GM18511 (cell line): ENCODE results near the gene PSMD3.

Experiments used
- ATAC-seq: cut with Tn5 transposase; IDR thresholded peaks from one replicate; pipeline ENCODE4 v1.9.1; 2021; ENCODE audit warnings: mild to moderate bottlenecking, moderate library complexity; ENCODE audit not compliant: unreplicated experiment

The PSMD3 gene

DNA sequence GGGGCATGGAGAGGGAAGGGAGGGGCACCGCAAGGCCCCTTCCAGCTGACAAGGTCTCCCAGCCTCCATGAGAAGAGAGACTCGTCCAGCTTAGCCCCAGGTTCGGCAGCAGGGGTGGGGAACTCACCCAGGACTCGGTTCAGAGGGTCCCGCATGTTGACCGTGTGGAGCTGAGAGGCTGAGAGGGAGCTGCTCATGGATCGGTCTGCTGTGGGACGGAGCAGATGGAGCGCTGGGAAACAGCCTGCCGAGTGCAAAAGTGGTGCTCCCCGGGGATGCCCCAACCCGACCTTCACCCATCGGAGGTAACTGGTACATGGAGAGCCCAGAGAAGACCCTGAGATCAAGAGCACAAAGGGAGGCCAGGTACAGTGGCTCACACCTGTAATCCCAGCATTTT lies 39.5 kb downstream of the PSMD3 start:
- no peak for ATAC-seq

DNA sequence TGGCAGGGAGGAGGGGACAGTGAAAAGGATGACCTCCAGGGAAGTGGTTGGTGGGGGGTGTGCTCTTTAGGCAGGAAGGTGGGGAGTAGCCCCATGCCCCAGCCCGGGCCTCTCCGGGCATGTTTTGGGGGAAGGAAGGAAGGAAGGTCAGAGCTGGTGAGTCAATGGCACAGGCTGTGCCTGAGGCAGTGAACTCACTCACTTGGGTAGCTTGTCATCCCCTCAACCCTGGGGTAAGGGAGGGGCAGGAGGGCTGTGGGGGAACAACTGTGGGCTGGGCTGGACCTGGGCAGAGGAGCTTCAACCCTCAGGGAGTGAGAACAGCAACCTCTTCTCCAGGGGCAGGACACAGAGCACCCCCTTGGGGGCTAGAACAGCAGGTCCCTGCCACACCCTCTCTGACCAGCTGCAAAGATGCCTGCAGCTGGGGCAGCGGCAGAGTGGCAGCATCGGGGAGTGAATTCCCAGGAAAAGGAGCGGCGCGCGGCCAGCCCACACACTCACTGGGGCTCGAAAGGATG lies 40.9 kb downstream of the PSMD3 start:
- no peak for ATAC-seq

DNA sequence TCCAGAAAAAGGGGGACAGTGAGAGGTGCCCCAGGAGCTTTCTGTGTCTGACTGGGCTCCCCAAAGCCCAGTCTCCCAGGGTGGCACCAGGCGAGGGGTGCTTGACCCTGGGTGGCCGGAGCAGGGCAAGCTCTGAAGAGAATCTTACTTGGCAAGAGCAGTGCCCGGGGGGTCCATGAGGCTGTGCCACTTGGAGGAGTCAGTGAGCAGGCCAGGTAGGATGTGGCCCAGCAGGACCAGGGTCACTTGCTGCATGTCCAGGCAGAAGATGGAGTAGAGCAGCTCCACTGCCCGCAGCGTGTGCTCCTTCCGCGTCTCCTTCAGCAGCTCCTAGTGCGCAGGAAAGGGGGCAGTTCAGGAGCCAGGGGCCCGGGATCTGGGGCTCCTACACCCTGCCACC lies 41.9 kb downstream of the PSMD3 start:
- no peak for ATAC-seq

DNA sequence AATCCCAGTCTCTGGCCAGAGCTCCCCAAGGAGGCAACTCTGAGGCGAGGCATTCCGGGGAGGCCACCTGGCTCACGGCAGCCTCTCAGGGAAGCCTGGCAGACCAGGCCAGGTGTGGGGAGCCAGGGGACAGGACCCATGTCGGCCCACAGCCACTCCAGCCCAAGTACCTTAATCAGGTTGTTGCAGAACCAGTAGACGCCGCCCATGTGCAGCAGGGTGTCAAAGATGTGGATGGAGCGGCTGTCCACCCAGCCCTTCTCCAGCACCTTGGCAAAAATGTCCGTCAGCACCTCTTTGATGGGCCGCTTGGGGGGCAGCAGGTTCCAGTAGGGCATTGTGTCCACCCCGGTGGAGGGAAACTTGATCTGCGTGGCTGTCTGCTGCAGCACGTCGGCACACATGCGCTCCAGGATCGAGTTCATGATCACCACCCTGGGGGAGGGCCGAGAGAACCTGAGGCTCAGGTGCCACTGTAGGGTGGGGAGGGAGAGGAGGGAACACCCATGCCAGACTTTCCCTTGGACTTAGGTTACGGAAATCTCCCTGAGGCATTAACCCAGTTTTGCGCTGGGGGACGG lies 42.4 kb downstream of the PSMD3 start:
- ATAC-seq = no peak

DNA sequence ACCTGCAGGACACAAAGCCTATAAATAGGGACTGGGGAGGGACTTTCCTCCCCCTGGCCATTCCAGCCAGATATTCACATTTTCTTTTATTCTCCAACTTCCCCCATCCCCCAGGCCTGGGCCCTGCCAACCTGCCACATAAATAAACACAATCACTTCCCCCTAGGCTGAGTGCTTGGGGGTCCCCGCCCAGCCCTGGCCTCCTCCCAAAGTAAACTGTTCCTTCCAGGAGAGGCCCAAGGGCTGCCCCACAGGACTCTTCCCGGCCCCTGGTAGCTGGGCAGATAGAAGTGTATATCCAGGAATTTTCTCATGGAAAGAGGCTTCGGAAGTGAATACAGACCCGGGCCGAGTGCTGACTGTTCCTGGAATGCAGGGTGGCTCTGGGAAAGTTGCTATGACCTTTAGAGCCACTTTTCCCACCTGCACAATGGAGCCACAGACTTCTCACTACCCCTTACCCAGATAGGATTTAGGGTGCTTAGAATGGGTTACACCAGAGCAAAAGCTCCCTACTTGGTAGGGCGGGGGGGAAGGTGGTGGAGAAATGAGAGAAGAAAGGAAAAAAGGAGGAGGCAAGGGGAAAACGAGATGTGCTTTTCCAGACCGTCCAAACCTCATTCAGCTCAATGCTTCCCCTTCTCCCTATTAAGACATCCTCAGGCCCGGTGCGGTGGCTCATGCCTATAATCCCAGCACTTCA lies 43.1 kb downstream of the PSMD3 start:
- ATAC-seq = no peak

DNA sequence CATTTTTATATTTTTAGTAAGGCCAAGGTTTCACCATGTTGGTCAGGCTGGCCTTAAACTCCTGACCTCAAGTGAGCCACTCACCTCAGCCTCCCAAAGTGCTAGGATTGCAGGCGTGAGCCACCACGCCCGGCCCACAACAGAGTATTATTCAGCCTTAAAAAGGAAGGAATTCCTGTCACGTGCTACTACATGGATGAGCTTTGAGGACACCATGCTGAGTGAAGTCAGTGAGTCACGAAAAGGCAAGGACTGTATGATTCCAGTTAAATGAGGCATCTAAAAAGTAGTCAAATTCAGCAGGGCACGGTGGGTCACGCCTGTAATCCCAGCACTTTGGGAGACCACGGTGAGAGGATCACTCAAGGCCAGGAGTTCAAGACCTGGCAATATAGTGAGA lies 44.3 kb downstream of the PSMD3 start:
- no peak for ATAC-seq

DNA sequence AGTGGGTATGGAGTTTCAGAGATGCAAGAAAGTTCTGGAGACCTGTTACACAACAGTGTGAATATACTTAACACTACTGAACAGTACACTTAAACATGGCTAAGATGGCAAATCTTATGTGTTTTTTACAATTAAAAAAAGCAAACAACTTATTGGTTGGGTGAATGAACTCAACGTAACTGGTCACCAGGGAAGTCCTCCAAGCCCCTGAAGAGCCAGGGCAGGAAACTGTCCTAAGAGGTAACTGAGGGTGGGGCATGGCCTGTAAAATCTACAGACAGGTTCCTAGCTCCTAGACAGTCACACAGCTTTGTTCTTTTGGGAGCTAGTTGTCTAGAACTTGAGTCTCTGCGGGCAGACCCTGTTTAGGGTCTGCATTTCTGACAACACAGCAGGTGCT lies 45.0 kb downstream of the PSMD3 start:
- ATAC-seq = no peak

DNA sequence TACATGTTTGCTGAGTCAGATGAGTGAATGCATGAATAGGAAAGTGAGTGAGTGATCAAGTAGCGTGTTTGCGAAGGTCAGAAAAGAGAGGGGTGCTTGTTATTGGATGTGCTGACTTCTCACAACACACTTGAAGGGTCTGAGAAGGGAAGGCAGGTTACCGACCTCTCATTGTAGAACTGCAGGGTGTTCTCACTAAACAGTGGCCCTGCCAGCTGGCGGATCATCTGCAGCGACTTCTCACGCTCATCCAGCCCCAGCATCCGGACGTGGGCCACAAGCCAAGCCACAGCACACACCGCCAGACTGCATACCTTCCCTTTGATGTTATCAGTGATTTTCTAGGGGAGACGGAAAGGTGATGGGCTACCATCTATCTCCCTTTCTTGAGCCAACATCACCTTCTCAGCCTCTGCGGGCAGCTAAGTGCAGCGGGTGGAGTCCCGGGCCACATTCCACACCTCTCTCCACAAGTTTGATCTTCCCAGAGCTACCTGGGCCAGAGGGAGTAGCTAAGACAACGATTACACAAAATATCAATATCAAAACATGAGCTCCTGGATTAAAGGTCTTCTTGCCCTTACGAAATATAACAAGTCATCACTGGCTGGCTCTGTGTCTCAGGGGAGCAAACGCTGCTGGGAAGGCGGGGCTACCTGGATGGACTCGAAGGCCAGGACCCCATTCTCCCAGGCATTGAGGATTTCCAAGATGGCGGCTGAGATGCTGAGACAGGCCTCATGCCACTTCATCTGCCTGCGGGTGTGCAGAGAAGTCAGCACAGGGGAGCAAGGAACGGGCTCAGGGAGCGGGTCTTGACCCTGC lies 45.6 kb downstream of the PSMD3 start:
- no peak for ATAC-seq

DNA sequence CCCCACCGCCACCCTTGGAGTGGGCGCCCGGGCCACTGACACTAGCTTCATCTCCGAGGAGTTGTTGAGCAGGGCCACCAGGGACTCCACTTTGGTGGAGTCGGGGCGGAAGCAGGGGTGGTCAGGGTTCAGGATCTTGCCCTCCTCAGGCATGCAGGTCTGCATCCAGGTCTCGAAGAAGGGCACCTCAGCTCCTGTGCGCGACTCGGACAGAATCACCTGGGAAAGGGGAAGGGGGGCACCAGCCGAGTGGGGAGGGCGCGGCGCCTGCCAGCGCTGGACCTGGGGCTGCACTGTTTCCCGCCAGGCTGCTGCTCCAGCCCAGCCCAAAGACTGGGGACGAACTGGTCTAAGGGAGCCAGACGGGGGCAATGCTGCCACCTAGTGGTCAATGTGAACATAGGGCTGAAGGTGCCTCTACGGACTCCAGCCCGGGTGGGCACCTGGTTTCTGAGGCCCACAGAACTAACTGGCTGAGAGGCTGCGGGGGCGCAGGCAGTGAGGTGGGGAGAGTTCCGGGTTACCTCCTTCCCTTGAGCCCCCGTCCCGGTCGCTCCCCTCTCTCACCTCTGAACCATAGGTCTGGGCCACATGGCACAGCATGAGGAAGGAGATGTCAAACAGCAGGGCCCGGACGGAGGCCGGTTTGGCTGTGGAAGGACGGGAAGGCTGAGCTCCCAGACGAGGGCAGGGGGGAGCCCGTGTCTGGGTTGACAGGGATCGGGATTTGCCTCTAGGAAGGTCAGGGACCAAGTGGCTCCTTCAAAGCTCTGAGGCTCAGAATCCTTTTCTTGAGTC lies 46.4 kb downstream of the PSMD3 start:
- no peak for ATAC-seq

DNA sequence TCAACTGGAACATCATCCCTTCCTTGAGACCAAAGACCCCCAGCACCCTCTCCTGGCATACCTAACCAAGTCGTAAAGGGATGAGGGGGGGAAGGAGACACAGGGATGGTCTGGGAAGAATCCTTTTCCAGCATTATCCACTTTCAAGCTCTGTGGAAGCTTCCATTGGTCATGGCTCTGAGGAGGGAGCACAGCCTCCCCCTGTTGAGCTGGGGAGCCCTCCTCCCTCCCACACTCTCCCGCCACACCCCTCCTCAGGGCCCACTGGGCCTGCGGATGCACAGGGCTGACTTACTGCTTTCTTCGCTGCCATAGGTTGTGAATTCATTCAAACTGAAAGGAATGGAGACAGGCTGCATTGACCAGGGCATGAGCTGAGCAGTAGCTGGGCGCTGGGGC lies 47.0 kb downstream of the PSMD3 start:
- no peak for ATAC-seq

DNA sequence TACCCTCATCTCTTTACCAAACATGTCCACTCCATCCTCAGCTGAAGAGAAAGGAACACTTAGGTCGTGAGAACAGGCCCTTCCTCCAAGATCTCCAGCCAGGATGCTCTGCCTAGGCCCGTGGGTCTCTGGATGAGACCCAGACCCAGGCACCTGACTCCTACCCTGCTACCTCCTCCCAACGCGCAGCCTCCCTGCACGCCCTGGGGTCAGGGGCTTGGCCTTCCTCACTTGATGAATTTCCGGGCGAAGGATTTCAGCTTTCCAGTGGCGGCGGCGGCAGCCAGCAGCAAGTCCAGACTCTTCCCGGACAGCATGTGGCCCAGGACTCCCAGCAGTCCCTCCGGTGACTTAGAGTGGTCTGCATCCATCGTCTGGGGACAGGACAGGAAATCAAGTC lies 48.0 kb downstream of the PSMD3 start:
- no peak for ATAC-seq

DNA sequence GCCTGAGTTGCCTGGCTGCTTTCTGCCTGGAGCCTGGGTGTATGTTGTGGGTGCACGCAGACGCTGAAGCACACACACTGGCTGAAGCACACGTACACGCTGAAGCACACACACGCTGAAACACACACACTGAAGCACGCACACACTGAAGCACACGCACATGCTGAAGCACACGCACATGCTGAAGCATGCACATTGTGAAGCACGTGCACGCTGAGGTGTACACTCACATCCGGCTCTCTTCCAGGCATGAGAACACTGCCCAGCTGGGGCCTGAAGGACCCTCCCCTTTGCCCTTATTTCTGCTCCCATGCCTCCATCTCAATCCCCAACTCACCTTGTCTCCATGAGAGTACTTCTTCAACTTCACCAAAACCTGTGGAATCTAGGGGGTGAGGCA lies 51.1 kb downstream of the PSMD3 start:
- no peak for ATAC-seq

DNA sequence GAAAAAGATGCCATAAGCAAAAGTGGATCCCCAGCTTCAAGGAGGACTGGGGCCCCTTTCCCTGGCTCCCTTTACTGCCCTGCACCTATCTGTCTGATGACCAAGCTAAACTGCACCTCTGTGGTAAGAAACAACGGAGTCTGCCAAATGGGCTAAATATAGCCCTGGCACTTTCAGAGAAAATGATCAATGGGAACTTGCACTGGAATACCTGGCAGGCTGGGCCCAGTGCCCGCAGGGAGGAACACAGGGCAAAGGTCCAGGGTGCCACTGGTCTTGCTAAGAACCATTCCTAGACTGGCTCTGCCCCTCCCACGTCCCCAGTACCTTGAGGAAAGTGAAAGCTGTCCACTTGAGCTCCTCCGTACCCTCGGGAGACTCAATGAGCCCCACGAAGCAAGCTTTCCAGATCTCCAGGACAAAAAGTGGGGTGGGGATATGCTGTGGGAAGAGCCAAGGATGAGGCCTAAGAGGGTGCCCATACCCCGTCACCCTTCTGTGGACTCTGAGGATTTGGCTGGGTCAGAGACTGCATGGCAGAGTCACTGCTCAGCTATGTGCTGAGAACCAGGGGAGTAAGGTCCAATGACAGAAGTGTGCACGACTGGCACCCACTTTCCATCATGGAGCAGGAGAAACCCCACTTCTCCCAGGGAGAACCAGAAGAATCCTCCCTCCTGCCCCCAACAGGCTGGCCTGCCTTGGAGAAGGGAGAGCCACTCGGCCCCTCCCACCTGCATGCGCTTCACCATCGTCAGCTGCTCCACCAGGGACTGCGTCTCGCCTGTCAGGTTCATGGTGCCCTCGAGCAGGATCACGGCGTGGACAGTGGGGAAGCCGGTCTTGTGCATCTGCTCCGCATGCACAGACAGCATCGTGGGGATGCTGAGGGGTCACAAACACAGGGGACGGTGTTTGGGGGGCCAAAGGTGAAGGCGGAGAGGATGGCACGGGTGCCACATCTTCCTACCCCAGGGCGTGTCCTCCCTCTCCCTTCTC lies 52.0 kb downstream of the PSMD3 start:
- ATAC-seq = no peak

DNA sequence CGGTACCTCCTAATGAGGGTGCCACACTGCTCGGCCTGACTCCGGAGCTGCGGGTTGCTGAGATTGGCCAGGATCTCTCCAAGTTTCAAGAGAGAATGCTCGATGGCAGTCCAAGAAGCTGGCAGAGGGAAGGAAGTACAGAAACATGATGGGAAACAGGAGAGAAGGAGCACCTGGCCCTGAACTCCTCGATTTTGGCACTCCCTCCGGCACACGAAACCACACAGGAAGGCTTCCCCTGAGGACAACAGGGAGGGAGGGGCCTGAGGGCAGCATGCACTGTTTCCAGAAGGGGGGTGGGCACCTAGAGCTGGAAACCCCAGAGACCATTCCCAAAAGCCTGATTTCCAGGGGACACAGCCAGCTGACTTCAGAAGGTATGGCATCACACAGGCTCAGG lies 52.7 kb downstream of the PSMD3 start:
- no peak for ATAC-seq

DNA sequence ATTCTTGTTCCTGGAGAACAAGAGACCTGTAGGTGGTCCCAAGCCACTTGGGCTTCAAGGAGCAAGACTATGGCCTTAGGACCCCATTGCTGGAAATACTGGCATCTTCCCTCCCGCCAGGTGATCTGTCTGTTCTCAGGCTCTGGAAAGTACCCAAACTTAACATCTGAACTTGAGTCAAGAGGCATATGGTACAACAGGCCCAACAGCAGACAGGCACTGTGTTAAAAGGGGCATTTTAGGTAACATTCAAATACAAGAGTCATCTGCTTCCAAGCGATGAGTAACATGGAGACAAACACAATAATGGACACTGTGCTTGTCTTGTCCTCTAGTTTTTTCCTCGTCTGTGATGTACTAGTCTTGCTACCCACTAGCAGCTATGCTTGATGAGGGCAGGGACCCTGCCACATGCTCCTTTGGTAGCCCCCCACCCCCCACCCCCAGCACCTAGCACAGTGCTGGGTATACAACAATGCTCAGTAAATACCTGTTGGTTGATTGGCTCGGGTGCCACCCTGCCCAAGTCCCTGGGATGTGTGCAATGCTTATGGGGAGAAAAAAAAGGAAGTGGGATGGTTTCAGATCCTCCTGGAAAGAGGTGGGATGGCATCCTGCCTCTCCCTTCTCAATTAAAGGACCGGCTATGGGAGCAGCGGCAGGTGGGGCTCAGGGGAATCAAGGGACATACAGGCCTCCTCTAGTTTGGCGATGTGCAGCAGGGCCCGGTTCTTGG lies 54.0 kb downstream of the PSMD3 start:
- ATAC-seq = no peak

DNA sequence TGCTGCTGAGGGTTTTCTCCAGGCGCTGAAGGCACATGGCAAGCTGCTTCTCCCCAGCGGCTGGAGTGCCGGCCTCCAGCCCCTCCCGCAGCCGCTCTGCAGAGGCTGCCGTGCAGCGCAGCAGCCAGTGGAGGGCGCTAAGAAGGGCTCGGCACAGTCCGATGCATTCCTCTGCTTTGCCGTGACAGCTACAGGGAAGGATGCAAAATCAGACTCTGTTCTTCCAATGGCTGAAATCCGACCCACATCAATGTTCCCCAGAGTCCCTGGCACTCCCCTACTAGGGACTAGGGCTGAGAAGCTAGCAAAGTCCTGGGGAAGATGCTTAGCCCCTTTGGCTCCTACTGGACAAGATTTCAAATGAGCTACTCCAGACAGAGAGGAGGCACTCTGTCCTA lies 54.6 kb downstream of the PSMD3 start:
- ATAC-seq = no peak

DNA sequence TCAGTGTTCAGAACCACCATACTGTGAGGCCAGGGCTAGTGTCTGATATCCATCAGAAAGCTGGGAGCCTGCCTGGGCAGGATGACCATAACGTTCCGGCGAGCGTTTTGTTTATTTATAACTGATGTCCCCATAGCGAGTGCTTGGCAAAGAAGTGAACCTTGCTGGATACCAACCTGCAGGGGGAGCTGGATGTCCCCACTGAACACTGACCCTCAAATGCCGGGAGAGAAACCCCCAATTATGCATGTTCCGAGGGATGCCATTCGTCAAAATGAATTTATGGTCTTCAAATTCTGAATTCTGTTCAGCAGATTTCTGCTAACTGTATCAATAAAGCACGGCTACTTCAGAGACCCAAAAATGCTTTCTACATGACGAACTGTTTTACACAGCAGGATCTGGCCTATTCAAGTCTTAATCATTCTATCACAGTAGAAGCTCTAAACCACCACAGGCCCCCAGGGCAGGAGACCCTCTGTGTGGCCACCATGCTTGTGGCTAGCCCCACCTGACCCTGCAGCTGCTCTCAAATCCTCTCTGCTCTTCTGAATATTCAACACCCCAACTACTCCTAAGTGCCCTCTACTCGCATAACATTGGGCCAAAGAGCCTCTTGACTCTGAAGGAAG lies 58.4 kb downstream of the PSMD3 start:
- ATAC-seq = no peak

DNA sequence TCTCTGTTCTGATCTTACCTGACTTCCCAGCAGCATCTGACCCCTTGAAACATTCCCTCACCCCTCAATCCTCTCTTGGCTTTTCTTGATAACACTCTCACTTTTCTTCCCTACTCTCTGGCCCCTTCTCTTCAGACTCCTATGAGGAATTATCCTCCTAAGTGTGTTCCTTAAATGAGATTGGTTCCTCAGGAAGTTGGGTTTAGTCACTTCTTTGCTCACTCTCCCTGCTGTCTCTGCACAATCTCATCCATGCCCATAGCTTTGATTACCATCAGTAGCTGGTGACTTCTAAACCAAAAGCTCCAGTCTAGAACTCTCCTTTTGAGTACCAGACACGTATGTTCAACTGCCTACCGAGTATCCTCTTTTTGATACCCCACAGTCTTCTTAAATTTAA lies 60.6 kb downstream of the PSMD3 start:
- no peak for ATAC-seq
